Progenitor cell of endocrine pancreas (in vitro differentiated cells): Measurements from ENCODE around the gene GAB2. TPM values are rescaled to one million over a fixed set of nuclear protein-coding genes. Genes with fewer than 3 reads are reported as not detected.

ENCODE experiments used
- DNase-seq: peaks from one replicate; pipeline ENCODE4 v3.0.0; 2021; ENCODE audit warnings: low spot score; ENCODE audit not compliant: unreplicated experiment
- H3K27ac Mint-ChIP-seq: 2 replicates; pipeline ENCODE4 v1.8.0; 2021; ENCODE audit warnings: mild to moderate bottlenecking, moderate library complexity, mixed read lengths
- H3K27me3 Mint-ChIP-seq: 2 replicates; pipeline ENCODE4 v1.8.0; 2021; ENCODE audit warnings: mixed read lengths
- H3K36me3 Mint-ChIP-seq: 2 replicates; pipeline ENCODE4 v1.8.0; 2022; ENCODE audit warnings: mixed read lengths; ENCODE audit not compliant: insufficient read depth
- H3K4me1 Mint-ChIP-seq: 2 replicates; pipeline ENCODE4 v1.8.0; 2021; ENCODE audit warnings: low read depth, mixed read lengths
- H3K4me3 Mint-ChIP-seq: 2 replicates; pipeline ENCODE4 v1.8.0; 2021; ENCODE audit warnings: low read depth, mild to moderate bottlenecking, moderate library complexity, mixed read lengths
- H3K9me3 Mint-ChIP-seq: 2 replicates; pipeline ENCODE4 v1.8.0; 2021; ENCODE audit warnings: low read depth, mixed read lengths
- total RNA-seq: library from RNA; stranded (reverse); gene quantifications from 2 replicates; pipeline ENCODE4 v1.2.1, GENCODE V29; 2021
- TF ChIP-seq, protein P1 (sequence below): fragments of 200-600 bp; sonication (generic); IDR thresholded peaks from one replicate; pipeline ENCODE4 v1.5.0; 2021; ENCODE audit warnings: antibody characterized with exemption, mild to moderate bottlenecking; ENCODE audit not compliant: unreplicated experiment

Gene GAB2
- total RNA-seq, 1 donor from 2014 or later = 37.6 TPM

DNA sequence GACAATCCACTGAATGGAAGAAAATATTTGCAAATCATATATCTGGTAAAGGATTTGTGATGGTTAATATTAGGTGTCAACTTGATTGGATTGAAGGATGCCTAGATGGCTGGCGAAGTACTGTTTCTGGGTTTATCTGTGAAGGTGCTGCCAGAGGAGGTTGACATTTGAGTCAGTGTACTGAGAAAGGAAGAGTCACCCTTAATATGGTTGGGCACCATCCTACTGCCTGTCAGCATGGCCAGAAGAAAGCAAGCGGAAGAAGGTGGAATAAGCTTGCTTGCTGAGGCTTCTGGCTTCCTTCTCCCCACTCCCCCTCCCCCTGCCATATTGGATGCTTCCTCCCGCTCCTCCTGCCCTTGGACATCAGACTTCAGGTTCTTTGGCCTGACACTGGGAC, 101.9 kb downstream of the GAB2 start:
- Mint-ChIP-seq H3K4me3 (no peak overlapping the region), H3K27me3 (no peaks in the 10 kb centered on the region), H3K36me3 (peaks cover 1% of the 10 kb centered on the region), H3K27ac (no peak overlapping the region), H3K4me1 (peaks cover 16% of the 10 kb centered on the region), H3K9me3 (no peaks in the 10 kb centered on the region)
- no peak for DNase-seq
- TF ChIP-seq, protein P1, sequence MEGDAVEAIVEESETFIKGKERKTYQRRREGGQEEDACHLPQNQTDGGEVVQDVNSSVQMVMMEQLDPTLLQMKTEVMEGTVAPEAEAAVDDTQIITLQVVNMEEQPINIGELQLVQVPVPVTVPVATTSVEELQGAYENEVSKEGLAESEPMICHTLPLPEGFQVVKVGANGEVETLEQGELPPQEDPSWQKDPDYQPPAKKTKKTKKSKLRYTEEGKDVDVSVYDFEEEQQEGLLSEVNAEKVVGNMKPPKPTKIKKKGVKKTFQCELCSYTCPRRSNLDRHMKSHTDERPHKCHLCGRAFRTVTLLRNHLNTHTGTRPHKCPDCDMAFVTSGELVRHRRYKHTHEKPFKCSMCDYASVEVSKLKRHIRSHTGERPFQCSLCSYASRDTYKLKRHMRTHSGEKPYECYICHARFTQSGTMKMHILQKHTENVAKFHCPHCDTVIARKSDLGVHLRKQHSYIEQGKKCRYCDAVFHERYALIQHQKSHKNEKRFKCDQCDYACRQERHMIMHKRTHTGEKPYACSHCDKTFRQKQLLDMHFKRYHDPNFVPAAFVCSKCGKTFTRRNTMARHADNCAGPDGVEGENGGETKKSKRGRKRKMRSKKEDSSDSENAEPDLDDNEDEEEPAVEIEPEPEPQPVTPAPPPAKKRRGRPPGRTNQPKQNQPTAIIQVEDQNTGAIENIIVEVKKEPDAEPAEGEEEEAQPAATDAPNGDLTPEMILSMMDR = no peak

DNA sequence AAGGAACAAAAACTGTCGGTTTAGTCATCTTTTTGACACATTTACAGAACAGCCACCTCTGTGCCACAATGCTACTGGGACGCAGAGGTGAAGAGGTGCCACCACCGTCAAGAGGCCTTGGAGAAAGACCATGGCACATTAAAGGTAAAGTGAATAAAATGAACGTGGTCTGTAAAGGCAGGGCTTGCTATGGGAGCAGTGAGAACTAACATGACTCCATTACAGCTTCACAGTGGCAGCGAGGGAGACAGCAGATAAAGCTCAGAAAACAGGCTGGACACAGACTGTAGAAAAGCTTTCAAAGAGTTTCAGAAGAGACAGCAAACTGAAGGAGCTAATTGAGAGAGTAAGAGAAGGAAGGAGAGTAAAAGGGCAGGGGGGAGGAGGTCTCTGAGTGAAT, 102.9 kb downstream of the GAB2 start:
- no peaks in the 10 kb centered on the region for H3K9me3 Mint-ChIP-seq
- no peak for DNase-seq
- H3K27ac Mint-ChIP-seq = peak overlapping the region; percentile 7
- H3K36me3 Mint-ChIP-seq = peaks cover 1% of the 10 kb centered on the region
- H3K27me3 Mint-ChIP-seq = no peaks in the 10 kb centered on the region
- peaks cover 17% of the 10 kb centered on the region for H3K4me1 Mint-ChIP-seq
- TF ChIP-seq, protein P1 = no peak
- H3K4me3 Mint-ChIP-seq = no peak overlapping the region

DNA sequence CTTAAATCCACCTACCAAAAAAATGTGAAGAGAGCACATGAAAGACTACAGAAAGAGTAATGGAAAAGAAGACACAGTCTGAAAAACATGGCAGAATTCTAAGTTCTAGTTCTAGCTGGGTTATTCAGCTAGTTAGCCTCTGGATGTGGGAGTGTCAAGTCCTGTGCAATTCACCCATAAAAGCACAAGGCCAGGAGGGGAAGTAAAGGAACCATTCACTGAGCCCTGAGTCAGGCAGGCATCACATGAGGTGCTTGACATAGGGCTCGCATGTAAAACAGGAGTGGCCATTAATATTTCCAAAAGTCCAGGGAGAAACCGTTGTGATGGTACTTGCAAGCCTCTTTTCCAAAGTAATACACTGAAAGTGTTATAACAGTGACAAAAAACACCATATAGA, 103.7 kb downstream of the GAB2 start:
- Mint-ChIP-seq H3K36me3 (peaks cover 1% of the 10 kb centered on the region), H3K27me3 (no peaks in the 10 kb centered on the region), H3K9me3 (no peaks in the 10 kb centered on the region), H3K4me3 (no peak overlapping the region), H3K27ac (no peak overlapping the region), H3K4me1 (peaks cover 17% of the 10 kb centered on the region)
- TF ChIP-seq, protein P1 = no peak
- DNase-seq = no peak

DNA sequence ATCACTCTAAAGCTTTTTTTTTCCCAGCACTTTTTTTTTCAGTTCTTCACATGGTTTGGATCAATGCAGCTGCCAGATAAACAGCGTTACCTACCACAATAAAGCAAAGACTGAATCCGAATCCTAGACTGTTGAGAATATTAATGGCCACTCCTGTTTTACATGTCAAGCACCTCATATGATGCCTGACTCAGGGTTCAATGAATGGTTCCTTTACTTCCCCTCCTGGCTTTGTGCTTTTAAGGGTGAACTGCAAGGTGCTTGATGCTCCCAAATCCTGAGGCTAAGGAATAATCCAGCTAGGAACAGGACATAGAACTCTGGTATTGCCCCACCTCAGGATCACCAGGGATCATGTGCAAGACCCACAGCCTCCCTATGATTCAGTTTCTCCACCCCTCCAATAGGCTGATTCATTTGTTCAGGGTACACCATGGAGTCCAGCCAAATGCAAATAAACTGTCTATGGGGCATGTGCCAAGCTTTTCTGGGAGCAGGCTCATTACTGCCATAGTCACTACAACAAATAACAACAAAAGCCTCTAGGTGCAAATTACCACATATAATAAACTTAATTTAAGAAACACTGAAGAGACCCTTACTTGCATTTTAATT, 104.3 kb downstream of the GAB2 start:
- TF ChIP-seq, protein P1 = no peak
- Mint-ChIP-seq H3K4me1 (peaks cover 17% of the 10 kb centered on the region), H3K27me3 (no peaks in the 10 kb centered on the region), H3K9me3 (no peaks in the 10 kb centered on the region), H3K36me3 (peaks cover 1% of the 10 kb centered on the region), H3K27ac (no peak overlapping the region), H3K4me3 (no peak overlapping the region)
- no peak for DNase-seq

GRCh38 chr11:78312712-78313111, 104.9 kb downstream of the GAB2 start:
- Mint-ChIP-seq H3K4me1 (peaks cover 17% of the 10 kb centered on the region), H3K9me3 (no peaks in the 10 kb centered on the region), H3K27ac (no peak overlapping the region), H3K4me3 (no peak overlapping the region), H3K27me3 (no peaks in the 10 kb centered on the region), H3K36me3 (peaks cover 1% of the 10 kb centered on the region)
- TF ChIP-seq, protein P1 = no peak
- DNase-seq = no peak
